ENCODE results near the gene SPG11.

- TF ChIP-seq EZH2phosphoT487 (conservative IDR thresholded peaks at IDR 0.05; ENCODE audit: low read length) (no peak), CTCF (IDR thresholded peaks at IDR 0.05; ENCODE audit: insufficient read depth, low read length, poor library complexity, severe bottlenecking) (no peak)
These were observed 138.4 kb downstream of the SPG11 start for GRCh38 chr15:44525018-44525417.
